ENCODE measurements around the gene TUBB2B.

Gene TUBB2B

DNA sequence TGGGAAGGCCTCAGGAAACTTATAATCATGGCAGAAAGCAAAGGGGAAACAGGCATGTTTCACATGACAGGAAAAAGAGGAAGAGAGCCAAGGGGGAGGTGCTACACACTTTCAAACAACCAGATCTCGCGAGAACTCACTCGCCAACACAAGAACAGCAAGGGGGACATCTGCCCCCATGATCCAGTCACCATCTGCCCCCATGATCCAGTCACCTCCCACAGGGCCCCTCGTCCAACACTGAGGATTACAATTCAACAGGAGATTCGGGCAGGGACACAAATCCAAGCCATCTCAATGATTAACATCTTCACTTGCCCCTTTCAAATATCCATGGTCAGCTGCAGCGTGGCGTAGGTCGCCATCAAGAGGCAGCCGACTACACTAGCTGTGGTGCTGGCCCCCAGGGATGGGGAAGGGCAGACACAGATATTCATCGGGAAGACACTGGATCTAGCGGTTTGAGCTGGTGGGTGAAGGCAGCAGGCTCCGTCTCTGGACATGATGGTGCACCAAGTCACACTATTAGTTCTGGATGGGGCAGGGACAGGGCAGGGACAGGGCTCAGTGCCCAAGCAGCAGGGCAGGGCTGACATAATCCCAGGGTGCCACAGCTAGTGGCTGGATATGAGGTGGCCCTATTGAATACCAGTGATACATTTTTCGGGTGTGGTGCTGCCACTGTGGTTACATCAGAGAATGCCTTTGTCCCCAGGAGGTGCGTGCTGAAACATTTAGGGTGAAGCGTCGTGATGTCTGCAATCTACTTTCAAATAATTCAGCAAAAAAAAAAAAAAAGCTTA is 31.6 kb downstream of the TUBB2B start:
- TF ChIP-seq EP300 (IDR thresholded peaks at IDR 0.05; ENCODE audit: borderline replicate concordance) (no peak), RAD21 (IDR thresholded peaks at IDR 0.05; ENCODE audit: low read depth) (peak; percentile 42)

DNA sequence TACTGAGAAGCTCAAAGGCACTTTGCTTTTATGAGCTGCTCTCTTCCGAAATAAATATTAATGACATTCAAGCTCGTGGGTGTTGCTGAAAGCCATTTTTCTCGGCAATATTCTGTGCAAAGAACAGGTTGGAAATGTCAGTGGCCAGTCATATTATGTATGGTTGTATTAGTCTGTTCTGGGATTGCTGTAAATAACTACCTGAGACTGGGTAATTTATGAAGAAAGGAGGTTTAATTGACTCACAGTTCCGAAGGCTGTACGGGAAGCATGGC is 32.1 kb downstream of the TUBB2B start:
- TF ChIP-seq, protein P1, sequence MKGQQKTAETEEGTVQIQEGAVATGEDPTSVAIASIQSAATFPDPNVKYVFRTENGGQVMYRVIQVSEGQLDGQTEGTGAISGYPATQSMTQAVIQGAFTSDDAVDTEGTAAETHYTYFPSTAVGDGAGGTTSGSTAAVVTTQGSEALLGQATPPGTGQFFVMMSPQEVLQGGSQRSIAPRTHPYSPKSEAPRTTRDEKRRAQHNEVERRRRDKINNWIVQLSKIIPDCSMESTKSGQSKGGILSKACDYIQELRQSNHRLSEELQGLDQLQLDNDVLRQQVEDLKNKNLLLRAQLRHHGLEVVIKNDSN (IDR thresholded peaks at IDR 0.05) = no peak
- TF ChIP-seq ZBTB7A (IDR thresholded peaks at IDR 0.05; ENCODE audit: low read depth) (no peak), FOXM1 (IDR thresholded peaks at IDR 0.05; ENCODE audit: borderline replicate concordance, low read depth) (no peak), NFIC (IDR thresholded peaks at IDR 0.05) (no peak), TCF12 (IDR thresholded peaks at IDR 0.05; ENCODE audit: low read depth) (no peak), TEAD4 (IDR thresholded peaks at IDR 0.05) (no peak), EGR1 (IDR thresholded peaks at IDR 0.05) (no peak), CEBPB (IDR thresholded peaks at IDR 0.05) (no peak), CREB1 (IDR thresholded peaks at IDR 0.05; ENCODE audit: low read depth) (no peak), TAF1 (IDR thresholded peaks at IDR 0.05; ENCODE audit: low read depth) (no peak)
- TF ChIP-seq, protein P2, sequence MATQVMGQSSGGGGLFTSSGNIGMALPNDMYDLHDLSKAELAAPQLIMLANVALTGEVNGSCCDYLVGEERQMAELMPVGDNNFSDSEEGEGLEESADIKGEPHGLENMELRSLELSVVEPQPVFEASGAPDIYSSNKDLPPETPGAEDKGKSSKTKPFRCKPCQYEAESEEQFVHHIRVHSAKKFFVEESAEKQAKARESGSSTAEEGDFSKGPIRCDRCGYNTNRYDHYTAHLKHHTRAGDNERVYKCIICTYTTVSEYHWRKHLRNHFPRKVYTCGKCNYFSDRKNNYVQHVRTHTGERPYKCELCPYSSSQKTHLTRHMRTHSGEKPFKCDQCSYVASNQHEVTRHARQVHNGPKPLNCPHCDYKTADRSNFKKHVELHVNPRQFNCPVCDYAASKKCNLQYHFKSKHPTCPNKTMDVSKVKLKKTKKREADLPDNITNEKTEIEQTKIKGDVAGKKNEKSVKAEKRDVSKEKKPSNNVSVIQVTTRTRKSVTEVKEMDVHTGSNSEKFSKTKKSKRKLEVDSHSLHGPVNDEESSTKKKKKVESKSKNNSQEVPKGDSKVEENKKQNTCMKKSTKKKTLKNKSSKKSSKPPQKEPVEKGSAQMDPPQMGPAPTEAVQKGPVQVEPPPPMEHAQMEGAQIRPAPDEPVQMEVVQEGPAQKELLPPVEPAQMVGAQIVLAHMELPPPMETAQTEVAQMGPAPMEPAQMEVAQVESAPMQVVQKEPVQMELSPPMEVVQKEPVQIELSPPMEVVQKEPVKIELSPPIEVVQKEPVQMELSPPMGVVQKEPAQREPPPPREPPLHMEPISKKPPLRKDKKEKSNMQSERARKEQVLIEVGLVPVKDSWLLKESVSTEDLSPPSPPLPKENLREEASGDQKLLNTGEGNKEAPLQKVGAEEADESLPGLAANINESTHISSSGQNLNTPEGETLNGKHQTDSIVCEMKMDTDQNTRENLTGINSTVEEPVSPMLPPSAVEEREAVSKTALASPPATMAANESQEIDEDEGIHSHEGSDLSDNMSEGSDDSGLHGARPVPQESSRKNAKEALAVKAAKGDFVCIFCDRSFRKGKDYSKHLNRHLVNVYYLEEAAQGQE (IDR thresholded peaks at IDR 0.05; ENCODE audit: low read depth) = no peak
- TF ChIP-seq, protein P3, sequence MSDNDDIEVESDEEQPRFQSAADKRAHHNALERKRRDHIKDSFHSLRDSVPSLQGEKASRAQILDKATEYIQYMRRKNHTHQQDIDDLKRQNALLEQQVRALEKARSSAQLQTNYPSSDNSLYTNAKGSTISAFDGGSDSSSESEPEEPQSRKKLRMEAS (IDR thresholded peaks at IDR 0.05) = no peak

DNA sequence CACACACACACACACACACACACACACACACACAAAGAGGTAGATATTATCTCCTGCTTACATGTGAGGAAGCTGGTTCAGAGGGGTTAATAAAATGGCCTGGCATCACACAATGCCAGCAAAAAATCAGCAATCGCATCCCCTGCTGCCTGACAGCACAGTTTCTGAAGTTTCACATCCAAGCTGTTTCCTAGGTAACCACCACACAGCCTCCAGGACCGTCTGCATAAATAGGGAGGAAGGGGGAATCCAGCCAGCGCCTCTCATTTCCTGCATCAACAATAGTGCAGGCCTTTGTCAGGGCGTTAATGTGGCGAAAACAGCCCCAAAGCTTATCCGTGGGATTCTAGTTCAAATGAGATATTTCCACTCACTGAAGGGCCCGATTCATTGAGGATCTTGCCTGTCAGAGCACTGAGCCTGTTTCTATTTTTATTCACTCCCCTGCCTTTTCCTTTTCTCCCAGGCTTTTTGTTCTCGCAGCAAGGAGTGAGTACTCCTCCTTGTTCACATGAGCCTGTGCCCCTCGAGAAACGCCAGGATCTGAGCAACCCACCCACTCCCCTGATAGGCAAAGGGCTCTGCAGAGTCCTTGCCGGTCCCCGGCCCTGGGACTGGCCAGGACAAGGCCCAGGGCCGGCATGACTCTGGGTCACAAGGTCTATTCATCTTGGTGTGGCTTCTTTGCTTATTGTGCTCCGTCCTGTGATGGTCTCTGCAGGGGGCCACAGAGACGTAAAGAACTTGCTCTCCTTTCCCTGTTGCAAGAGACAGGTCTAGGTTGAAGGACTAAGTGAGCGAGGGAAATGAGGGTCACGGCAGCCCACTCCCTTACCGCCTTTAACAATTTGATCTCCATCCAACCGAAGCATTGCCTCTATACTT is 32.7 kb downstream of the TUBB2B start:
- no peak for TF ChIP-seq EP300 (IDR thresholded peaks at IDR 0.05; ENCODE audit: borderline replicate concordance)
- TF ChIP-seq EGR1 (IDR thresholded peaks at IDR 0.05) = no peak
- no peak for TF ChIP-seq CREB1 (IDR thresholded peaks at IDR 0.05; ENCODE audit: low read depth)
- TF ChIP-seq, protein P3 (IDR thresholded peaks at IDR 0.05) = no peak
- TF ChIP-seq TCF12 (IDR thresholded peaks at IDR 0.05; ENCODE audit: low read depth) = no peak
- no peak for TF ChIP-seq CEBPB (IDR thresholded peaks at IDR 0.05)
- no peak for TF ChIP-seq ZBTB7A (IDR thresholded peaks at IDR 0.05; ENCODE audit: low read depth)
- TF ChIP-seq, protein P1 (IDR thresholded peaks at IDR 0.05) = no peak
- TF ChIP-seq, protein P2 (IDR thresholded peaks at IDR 0.05; ENCODE audit: low read depth) = no peak
- no peak for TF ChIP-seq FOXM1 (IDR thresholded peaks at IDR 0.05; ENCODE audit: borderline replicate concordance, low read depth)
- TF ChIP-seq YY1 (IDR thresholded peaks at IDR 0.05; ENCODE audit: low read depth) = no peak
- no peak for TF ChIP-seq TAF1 (IDR thresholded peaks at IDR 0.05; ENCODE audit: low read depth)
- TF ChIP-seq NFIC (IDR thresholded peaks at IDR 0.05) = no peak

DNA sequence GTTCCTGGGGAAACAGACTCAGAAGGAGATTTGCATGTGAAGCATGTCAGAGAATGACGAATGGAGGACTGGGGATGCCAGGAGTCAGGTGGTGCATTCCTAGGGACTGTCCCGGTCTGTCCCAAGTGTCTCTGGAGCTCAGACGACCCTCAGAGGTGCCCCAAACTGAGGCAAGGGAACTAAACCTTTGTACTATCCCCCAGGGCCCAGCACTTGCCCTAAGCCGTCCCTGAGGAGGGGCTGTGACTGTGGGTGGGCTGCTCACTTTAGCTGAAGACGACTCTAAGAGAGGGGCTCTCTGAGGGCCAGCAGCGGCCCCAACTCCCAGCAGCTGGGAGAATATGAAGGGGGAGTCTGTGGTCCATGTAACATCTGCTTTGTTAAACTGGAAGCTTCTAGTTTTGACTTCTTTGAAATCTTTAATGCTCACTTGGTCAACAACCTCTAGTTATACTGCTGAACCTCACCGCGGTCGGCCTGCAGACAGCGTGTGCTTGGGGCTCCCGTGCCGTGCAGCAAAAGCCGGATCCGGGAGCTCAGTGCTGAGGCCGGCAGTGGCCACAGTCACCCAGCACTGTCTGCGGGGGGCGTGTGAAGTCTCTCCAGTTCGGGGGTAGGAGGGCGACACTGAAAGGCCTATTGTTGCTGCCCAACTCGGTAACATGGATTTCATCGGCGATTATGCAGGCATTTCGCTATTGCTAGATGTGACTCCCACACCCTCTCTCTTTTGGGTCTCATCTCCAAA is 34.2 kb downstream of the TUBB2B start:
- TF ChIP-seq TEAD4 (IDR thresholded peaks at IDR 0.05) (no peak), TAF1 (IDR thresholded peaks at IDR 0.05; ENCODE audit: low read depth) (no peak), YY1 (IDR thresholded peaks at IDR 0.05; ENCODE audit: low read depth) (no peak), CEBPB (IDR thresholded peaks at IDR 0.05) (no peak), TCF12 (IDR thresholded peaks at IDR 0.05; ENCODE audit: low read depth) (no peak), EGR1 (IDR thresholded peaks at IDR 0.05) (no peak), RAD21 (IDR thresholded peaks at IDR 0.05; ENCODE audit: low read depth) (no peak), NFIC (IDR thresholded peaks at IDR 0.05) (no peak), EP300 (IDR thresholded peaks at IDR 0.05; ENCODE audit: borderline replicate concordance) (no peak), CREB1 (IDR thresholded peaks at IDR 0.05; ENCODE audit: low read depth) (no peak), FOXM1 (IDR thresholded peaks at IDR 0.05; ENCODE audit: borderline replicate concordance, low read depth) (no peak), ZBTB7A (IDR thresholded peaks at IDR 0.05; ENCODE audit: low read depth) (no peak)
- TF ChIP-seq, protein P2 (IDR thresholded peaks at IDR 0.05; ENCODE audit: low read depth) = no peak
- TF ChIP-seq, protein P1 (IDR thresholded peaks at IDR 0.05) = no peak
- TF ChIP-seq, protein P3 (IDR thresholded peaks at IDR 0.05) = no peak

Measured in Ishikawa (cell line).